Activated CD4-positive, alpha-beta T cell treated with anti-CD3 and anti-CD28 coated beads, Interleukin-10, Interleukin-2, amounts not matched to agents 100 ng/mL and 50 ng/mL, durations not matched to agents 16 hours and 8 hours (primary cell): ENCODE measurements around the gene C22orf42.
"Not testable (repeated sequence)": the region's sequence is repeated elsewhere in the genome, so short reads cannot be mapped to it uniquely, and the experiment has no call there.

Source experiments
- DNase-seq: peaks from one replicate; pipeline ENCODE4 v3.0.0-alpha.2; 2020

C22orf42 gene, protein sequence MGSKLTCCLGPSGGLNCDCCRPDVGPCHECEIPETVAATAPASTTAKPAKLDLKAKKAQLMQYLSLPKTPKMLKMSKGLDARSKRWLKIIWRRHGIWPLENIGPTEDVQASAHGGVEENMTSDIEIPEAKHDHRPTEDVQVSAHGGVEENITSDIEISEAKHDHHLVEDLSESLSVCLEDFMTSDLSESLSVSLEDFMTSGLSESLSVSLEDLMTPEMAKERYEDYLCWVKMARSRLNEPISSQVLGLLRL

DNA sequence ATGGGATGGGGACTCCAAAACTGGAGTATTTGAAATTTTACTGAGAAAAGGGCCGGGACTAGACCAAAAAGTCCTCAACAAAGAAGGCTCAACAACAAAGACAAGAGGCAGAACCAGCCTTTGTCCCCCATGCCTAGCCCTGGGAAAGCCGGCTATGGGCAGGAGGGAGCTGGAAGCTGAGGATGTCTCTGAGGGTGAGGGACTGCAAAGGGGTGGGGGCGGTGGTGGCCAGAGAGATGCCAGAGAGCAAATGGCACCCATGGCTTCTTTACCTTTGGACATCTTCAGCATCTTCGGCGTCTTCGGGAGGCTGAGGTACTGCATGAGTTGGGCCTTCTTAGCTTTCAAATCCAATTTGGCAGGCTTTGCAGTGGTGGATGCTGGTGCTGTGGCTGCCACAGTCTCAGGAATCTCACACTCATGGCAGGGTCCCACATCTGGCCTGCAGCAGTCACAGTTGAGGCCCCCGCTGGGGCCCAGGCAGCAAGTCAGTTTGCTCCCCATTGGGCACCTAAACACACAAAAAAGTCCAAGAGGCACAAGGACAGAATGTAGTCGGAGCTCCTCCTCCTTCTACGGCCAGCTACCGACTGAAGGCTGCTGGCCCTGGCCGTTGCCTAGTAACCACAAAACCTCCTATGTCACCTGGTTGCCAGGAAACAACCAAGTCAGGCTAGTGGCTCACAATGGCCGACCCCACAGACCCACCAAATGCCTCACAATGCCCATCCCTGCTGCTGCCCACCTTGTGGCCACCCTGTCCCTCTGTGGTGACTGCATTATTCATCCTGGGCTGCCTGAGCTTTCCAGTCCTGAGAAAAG, at the start of gene C22orf42:
Gene C22orf42, minus strand, starts transcription at position 592 of the 822 bp plus-strand sequence. Its CDS starts 88 bp downstream, at position 504.
- no peak for DNase-seq

DNA sequence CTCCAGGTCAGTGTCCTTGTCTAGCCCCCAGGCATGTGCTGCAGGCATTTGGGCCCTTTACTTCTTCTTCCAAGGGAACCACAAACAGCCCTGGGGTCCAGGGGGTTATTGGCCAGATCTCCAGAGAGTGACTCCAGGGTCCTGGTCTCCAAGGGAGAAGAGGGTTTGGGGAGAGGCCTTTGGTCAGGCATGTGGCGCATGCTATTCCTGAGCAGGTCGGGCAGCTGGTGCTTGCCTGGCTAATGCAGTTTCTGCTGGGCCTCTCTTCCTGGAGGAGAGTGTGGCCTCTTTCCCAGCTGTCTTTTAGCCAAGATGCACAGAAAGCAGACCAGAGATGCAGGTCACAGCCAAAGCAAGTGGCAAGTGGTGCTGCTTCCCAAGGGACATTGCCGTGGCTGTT, 49.6 kb upstream of the C22orf42 start:
- no peak for DNase-seq

DNA sequence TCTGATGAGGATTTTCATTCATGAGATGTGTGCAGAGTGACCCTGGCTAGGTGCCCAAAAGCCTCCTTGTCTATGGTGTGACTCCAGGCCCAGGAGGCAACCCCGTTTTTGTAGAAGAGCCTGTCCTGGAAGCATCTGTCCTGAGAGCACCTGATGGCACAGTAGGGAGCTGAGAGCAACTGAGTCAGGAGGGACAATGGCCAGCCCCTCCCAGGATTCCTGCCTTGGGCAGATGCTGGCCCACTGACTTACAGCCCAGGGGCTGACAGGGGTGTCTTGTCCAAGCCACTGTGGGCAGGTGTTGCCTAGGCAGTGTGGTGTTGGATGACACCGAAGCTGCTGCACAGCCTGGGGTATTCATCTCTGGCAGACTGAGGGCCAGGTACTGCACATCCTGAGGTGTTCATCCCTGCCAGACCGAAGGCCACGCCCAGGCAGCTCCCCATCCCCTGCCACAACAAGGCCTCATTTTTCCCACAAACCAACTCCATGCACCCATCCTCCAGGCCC, 48.9 kb upstream of the C22orf42 start:
- no peak for DNase-seq

GRCh38 chr22:32206774-32207758, 48.0 kb upstream of the C22orf42 start:
- peak; percentile 55 for DNase-seq

GRCh38 chr22:32205974-32206773, 47.1 kb upstream of the C22orf42 start:
- no peak for DNase-seq

- DNase-seq = peak; percentile 47
These were observed 46.0 kb upstream of the C22orf42 start, which contains the start of gene RFPL2 for GRCh38 chr22:32204856-32205722. Gene RFPL2 (minus strand): TSS chr22:32205073. CDS start chr22:32202451, 2,622 bp downstream.

DNA sequence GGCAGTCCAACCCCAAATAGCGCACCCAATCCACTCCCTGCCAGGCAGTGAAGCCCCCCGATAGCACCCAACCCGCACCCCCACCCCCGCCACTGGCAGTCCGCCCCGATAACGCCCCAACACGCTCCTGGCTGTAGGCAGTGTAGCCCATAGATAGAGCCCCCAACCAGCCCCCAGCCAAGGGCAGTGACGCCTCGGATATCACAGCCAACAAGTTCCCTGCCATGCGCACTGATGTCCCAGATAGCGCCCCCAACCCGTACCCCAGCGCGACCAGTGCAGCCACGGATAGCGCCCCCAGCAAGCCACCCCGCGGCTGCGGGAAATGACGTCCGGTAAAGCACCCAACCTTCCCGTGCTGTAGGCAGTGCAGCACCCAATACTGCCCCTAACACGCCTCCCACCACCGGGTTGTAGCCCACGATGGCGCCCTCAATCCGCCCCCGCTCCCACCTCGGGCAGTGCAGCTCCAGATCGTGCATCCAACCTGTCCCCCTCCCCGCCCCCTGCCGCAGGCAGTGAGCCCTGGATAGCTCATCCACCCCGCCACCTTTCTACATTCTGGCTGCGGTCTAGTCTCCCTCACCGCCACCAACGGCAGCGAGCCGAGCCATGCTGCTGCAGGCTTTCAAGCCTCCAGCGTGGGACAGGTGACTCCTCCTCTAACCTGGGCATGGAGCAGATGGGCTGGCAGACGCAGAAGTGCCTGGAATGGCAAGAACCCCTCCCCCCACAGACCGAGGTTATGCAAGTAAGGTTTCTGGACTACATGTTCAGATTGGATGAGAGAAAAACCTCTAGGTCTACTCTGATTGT, 45.1 kb upstream of the C22orf42 start:
- DNase-seq = peak; percentile 10

DNA sequence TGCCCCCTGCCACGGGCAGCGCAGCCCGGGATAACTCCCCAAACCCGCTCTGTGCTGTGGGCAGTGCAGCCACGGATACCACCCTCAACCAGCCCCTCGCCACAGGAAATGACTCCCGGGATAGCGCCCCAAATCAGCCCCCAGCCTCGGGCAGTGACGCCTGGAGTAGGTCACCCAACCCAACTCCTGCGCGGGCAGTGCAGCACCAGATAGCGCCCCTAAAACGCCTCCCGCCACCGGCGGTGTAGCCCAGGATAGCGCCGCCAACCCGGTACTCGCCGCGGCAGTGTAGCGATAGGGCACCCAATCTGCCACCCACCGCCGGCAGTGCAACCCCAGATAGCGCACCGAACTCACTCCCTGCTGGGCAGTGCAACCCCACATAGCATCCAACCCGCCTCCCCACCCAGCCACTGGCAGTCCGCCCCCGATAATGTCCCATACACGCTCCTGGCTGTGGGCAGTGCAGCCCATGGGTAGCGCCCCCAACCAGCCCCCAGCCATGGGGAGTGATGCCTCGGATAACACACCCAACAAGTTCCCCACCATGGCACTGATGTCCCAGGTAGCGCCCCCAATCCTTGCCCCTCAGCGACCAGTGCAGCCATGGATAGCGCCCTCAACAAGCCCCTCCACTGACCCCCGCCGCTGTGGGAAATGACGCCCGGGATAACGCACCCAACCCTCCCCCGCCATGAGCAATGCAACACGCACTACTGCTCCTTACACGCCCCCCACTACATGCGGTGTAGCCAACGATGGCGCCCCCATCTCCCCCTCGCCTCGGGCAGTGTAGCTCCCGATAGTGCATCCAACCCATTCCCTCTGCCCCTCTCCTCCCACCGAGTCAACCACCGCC, 44.3 kb upstream of the C22orf42 start:
- no peak for DNase-seq

DNA sequence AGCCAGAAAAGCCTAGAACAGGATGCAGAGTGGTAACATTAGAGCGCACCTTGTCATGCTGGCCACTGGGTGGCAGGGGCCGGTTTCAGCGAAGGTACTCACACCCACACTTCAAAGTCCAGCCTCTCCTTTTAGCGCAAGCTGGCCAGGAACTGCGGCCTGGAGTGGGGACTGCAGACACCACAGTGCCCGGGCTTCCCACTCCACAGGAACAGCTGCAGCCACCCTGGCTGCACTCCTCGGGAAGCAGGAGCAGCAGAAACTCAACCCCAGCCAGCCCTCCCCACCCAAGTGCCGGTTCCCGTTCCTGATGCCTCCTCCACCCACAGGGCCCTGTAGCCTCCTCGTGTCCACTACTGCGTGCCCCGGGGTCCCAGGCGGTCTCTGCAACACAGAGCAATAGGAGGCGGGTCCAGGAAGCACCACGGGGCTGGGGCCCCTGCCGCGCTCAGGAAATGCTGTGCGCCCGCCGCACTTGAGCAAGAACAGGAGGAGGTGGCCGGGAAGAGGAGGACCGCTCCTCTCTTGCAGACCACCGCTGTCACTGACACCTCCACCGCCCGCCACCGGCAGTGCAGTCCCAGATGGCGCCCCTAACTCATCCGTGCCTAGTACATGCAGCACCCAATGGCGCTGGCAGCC, 43.6 kb upstream of the C22orf42 start:
- peak; percentile 48 for DNase-seq

- no peak for DNase-seq
These were observed 43.0 kb upstream of the C22orf42 start for GRCh38 chr22:32202161-32202538.

- DNase-seq = no peak
These were observed 41.6 kb upstream of the C22orf42 start for GRCh38 chr22:32200752-32201151.

DNA sequence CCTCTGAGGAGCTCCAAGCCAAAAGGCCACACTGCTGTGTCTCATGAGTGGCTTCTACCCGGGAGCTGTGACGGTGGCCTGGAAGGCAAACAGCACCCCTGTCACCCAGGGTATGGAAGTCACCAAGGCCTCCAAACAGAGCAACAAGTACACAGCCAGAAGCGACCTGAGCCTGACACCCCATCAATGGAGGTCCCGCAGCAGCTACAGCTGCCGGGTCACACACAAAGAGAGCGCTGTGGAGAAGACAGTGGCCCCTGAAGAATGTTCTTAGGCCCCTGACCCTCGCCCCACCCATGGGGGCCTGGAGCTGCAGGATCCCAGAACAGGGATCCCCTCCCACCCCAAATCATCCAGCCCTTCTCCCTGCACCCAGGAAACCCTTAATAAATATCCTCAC, 40.9 kb upstream of the C22orf42 start:
- no peak for DNase-seq

GRCh38 chr22:32199341-32199740, 40.2 kb upstream of the C22orf42 start:
- DNase-seq = no peak

DNA sequence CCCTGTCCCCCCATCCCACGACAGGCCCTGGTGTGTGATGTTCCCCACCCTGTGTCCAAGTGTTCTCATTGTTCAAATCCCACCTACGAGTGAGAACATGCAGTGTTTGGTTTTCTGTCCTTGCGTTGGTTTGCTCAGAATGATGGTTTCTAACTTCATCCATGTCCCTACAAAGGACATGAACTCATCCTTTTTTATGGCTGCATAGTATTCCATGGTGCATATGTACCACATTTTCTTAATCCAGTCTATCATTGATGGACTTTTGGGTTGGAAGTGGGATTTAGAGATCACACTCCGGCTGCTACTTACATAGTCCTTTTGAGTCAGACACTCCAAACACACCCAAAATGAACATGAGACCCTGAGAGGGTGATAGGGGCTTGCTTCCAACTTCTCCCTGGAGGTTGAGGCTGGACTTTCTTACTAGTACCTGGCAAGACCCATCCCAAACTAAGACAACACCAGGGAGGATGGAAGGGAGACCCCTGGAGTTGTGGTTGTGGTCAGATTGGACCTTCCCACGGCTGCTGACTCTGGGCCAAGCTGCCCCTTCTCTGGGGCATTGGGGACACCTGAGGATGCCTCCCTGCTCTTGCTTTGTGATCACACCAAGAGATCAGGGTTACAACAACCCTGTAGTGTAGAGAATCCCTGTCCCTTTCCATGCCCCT, 38.6 kb upstream of the C22orf42 start:
- not testable (repeated sequence) for DNase-seq

DNA sequence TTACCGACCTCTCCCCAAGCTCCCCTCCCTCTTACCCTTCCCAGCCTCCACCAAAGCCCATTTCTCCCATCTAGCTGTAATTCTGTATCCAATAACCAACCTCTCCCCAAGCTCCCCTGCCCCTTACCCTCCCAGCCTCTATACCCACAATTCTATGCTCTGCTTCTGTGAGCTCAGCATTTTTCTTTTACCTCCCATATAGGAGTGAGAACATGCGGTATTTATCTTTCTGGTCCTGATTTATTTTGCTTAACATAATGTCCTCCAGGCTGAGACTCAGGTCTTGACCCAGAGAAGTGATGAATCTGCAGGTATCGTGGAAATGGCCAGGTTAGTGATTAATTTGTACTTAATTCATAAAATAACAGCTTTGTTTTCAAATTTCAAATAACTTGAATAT, 36.8 kb upstream of the C22orf42 start:
- not testable (repeated sequence) for DNase-seq

GRCh38 chr22:32193346-32193745, 34.2 kb upstream of the C22orf42 start:
- DNase-seq = not testable (repeated sequence)

- not testable (repeated sequence) for DNase-seq
These were observed 31.9 kb upstream of the C22orf42 start for GRCh38 chr22:32191021-32191420.

DNA sequence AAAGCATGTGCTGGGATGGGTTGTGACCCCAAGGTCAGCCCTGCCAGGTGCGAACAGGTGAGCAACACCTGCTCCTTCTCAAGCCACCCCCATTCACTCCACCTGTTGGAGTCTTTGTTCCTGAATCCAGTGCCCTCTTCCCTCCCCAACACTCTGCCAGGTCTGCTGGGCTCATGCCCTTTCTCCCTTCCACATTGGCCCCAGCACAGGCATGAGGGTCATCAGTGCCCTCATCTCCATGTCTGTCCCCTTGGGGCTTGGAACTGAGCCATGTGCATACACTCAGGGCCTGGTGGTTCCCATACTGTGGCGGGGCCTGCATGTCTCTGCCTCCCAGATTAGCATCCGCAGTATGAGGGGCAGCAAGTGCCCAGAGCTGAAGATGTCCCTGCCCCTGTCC, 26.7 kb upstream of the C22orf42 start:
- no peak for DNase-seq
